Cardiac fibroblast (primary cell): ENCODE measurements around the gene POLA2.
"Not testable (repeated sequence)": the region's sequence is repeated elsewhere in the genome, so short reads cannot be mapped to it uniquely, and the experiment has no call there.

Experiments used
- DNase-seq, 2 donors: peaks; one replicate each; pipeline versions ENCODE4 v3.0.0 to v3.0.0-alpha.2; 2010; ENCODE audit warnings: low read depth in 2 of 2
- H3K4me3 ChIP-seq, 2 donors: replicated peaks in 1 of 2; 1 replicate in 1 of 2; 2 replicates in 1 of 2; pipeline ENCODE4 v1.5.1; 2011; ENCODE audit warnings: low read depth in 2 of 2, low read length in 2 of 2, mild to moderate bottlenecking in 2 of 2, moderate library complexity in 1 of 2
- CTCF ChIP-seq: IDR thresholded peaks from one replicate; pipeline ENCODE4 v1.5.1; 2011; ENCODE audit warnings: low read depth, mild to moderate bottlenecking, low read length, inconsistent platforms

The POLA2 gene

DNA sequence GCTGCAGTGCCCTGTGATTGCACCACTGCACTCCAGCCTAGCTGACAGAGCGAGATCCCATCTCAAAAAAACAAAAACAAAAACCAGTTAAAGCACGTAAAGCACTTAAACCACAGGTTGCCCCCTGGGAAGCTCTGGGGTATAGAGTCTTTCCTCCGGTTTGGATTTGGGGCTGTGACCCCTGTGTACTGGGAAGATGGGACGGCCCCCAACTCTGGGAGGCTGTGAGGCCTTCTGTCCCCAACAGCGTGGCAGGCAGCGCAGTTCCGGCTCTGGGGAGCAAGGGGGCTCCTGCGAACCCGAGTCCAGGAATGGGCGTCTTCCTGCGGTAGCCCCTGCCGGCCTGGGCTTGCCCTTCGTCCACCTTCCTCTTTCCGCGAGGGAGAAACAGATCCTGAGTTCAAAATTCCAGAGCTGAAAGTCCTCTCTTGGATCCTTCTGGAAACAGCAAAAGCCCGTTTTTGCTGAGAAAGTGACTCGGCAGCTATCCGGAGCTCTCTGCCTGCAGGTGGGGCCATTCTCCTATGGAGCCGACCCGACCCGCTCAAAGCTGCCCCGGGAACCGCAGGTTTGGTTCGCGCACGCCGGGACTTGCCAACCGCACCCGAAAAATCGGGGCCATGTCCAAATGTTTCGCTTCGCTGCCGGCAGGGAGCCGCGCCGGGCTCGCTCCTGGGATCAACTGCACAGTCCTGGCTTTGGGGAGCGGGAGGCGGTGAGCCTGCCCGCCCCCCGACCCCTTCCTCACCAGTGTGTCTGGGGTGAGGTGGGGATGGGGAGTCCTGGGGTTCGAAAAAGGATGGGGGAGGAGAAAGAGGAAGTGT, 36.3 kb upstream of the POLA2 start:
- DNase-seq: peak; percentile 66 to 74
- TF ChIP-seq CTCF: peak; percentile 46
- peak overlapping the region; percentile 36 to 47 for H3K4me3 ChIP-seq

- no peak for DNase-seq
- peak overlapping the region in 1 of 2 donors; percentile 47 for H3K4me3 ChIP-seq
- TF ChIP-seq CTCF: no peak
Measured at GRCh38 chr11:65226103-65226442, 35.7 kb upstream of the POLA2 start.

DNA sequence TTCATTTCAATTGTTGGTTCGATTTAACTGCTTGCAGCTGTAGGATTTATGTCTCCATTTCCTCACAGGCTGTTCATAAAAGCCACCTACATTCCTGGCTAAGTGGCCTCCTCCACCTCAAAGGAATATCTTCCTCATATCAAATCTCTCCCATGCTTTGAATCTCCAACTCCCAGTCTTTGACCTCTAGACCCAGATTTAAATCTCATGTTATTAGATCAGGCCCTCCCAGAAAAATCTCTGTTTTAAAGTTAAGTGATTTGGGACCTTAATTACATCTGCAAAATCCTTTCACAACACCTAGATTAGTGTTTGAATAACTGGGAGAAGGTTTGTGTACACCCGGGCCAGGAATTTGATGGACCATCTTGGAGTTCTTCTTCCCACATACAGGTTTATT, 33.9 kb upstream of the POLA2 start:
- no peak overlapping the region for H3K4me3 ChIP-seq
- no peak for DNase-seq
- no peak for TF ChIP-seq CTCF

- DNase-seq: no peak
- TF ChIP-seq CTCF: no peak
- H3K4me3 ChIP-seq: no peak overlapping the region
Measured at GRCh38 chr11:65236194-65237059, 25.3 kb upstream of the POLA2 start.

- H3K4me3 ChIP-seq, DNase-seq: not testable (repeated sequence)
Measured at GRCh38 chr11:65238302-65238701, 23.5 kb upstream of the POLA2 start.

- H3K4me3 ChIP-seq: no peak overlapping the region
- TF ChIP-seq CTCF: no peak
- DNase-seq: no peak
Measured at GRCh38 chr11:65241134-65241533, 20.6 kb upstream of the POLA2 start.

DNA sequence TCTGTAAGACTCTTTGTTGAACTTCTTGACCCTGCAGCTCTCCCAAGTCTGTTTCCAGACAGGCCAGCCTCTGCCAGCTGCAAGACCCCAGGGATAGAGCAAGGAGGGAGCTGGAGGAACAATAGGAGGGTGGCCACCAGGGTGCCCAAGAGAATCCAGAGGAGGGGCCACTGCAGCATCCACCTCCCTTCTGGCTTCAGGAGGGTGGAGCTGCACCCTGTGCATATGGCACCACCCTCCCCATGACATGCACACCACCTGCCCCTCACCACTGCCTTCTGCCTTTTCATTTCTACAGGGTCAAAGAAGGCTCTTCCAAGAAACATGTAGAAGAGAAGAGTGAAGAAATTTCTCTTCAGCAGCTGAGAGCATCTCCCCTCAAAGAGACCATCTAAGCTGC, 20.1 kb upstream of the POLA2 start:
- no peak for DNase-seq
- no peak for TF ChIP-seq CTCF
- H3K4me3 ChIP-seq: no peak overlapping the region
